ENCODE data around the gene AGXT.

The AGXT gene

GRCh38 chr2:240872317-240873097, 3.9 kb downstream of the AGXT start:
- Histone ChIP-seq H3K36me3 (ENCODE audit: control insufficient read depth, insufficient read depth, low read length) (no peaks in the 10 kb centered on the region), H3K4me1 (ENCODE audit: control insufficient read depth, insufficient read depth, low read length) (peaks cover 2% of the 10 kb centered on the region; the same call in 1 of the 2 replicates), H3K4me3 (ENCODE audit: low read depth, low read length) (no peak overlapping the region), H3K9ac (ENCODE audit: low read length) (no peak overlapping the region), H3K27me3 (ENCODE audit: control insufficient read depth, insufficient read depth, low read length) (no peaks in the 10 kb centered on the region), H3K9me3 (ENCODE audit: control insufficient read depth, insufficient read depth, low read depth, low read length) (no peaks in the 10 kb centered on the region), H3K27ac (ENCODE audit: low read depth, low read length) (no peak overlapping the region)

- Histone ChIP-seq H3K4me3 (ENCODE audit: low read depth, low read length) (no peak overlapping the region), H3K9me3 (ENCODE audit: control insufficient read depth, insufficient read depth, low read depth, low read length) (no peaks in the 10 kb centered on the region), H3K9ac (ENCODE audit: low read length) (no peak overlapping the region), H3K27ac (ENCODE audit: low read depth, low read length) (no peak overlapping the region), H3K36me3 (ENCODE audit: control insufficient read depth, insufficient read depth, low read length) (no peaks in the 10 kb centered on the region), H3K27me3 (ENCODE audit: control insufficient read depth, insufficient read depth, low read length) (no peaks in the 10 kb centered on the region), H3K4me1 (ENCODE audit: control insufficient read depth, insufficient read depth, low read length) (peaks cover 2% of the 10 kb centered on the region; the same call in 1 of the 2 replicates)
These were observed 4.6 kb downstream of the AGXT start for GRCh38 chr2:240873098-240873788.

- H3K27ac ChIP-seq (ENCODE audit: low read depth, low read length): no peak overlapping the region
- no peaks in the 10 kb centered on the region; the same call in 1 of the 2 replicates for H3K4me1 ChIP-seq (ENCODE audit: control insufficient read depth, insufficient read depth, low read length)
- H3K4me3 ChIP-seq (ENCODE audit: low read depth, low read length): no peak overlapping the region
- no peak overlapping the region for H3K9ac ChIP-seq (ENCODE audit: low read length)
- H3K36me3 ChIP-seq (ENCODE audit: control insufficient read depth, insufficient read depth, low read length): no peaks in the 10 kb centered on the region
- H3K27me3 ChIP-seq (ENCODE audit: control insufficient read depth, insufficient read depth, low read length): no peaks in the 10 kb centered on the region
- H3K9me3 ChIP-seq (ENCODE audit: control insufficient read depth, insufficient read depth, low read depth, low read length): no peaks in the 10 kb centered on the region
These were observed 5.4 kb downstream of the AGXT start for GRCh38 chr2:240873805-240874714.

- Histone ChIP-seq H3K27ac (ENCODE audit: low read depth, low read length) (no peak overlapping the region), H3K36me3 (ENCODE audit: control insufficient read depth, insufficient read depth, low read length) (no peaks in the 10 kb centered on the region), H3K9me3 (ENCODE audit: control insufficient read depth, insufficient read depth, low read depth, low read length) (no peaks in the 10 kb centered on the region), H3K27me3 (ENCODE audit: control insufficient read depth, insufficient read depth, low read length) (no peaks in the 10 kb centered on the region), H3K9ac (ENCODE audit: low read length) (no peak overlapping the region), H3K4me3 (ENCODE audit: low read depth, low read length) (no peak overlapping the region), H3K4me1 (ENCODE audit: control insufficient read depth, insufficient read depth, low read length) (no peaks in the 10 kb centered on the region; the same call in 1 of the 2 replicates)
These were observed 6.1 kb downstream of the AGXT start for GRCh38 chr2:240874715-240875227.

GRCh38 chr2:240875228-240876034, 6.8 kb downstream of the AGXT start:
- no peaks in the 10 kb centered on the region for H3K9me3 ChIP-seq (ENCODE audit: control insufficient read depth, insufficient read depth, low read depth, low read length)
- no peak overlapping the region for H3K4me3 ChIP-seq (ENCODE audit: low read depth, low read length)
- no peaks in the 10 kb centered on the region for H3K27me3 ChIP-seq (ENCODE audit: control insufficient read depth, insufficient read depth, low read length)
- no peak overlapping the region for H3K9ac ChIP-seq (ENCODE audit: low read length)
- H3K36me3 ChIP-seq (ENCODE audit: control insufficient read depth, insufficient read depth, low read length): no peaks in the 10 kb centered on the region
- no peak overlapping the region for H3K27ac ChIP-seq (ENCODE audit: low read depth, low read length)
- H3K4me1 ChIP-seq (ENCODE audit: control insufficient read depth, insufficient read depth, low read length): no peaks in the 10 kb centered on the region; the same call in 1 of the 2 replicates

- Histone ChIP-seq H3K9me3 (ENCODE audit: control insufficient read depth, insufficient read depth, low read depth, low read length) (no peaks in the 10 kb centered on the region), H3K9ac (ENCODE audit: low read length) (no peak overlapping the region), H3K4me3 (ENCODE audit: low read depth, low read length) (no peak overlapping the region), H3K4me1 (ENCODE audit: control insufficient read depth, insufficient read depth, low read length) (no peaks in the 10 kb centered on the region; the same call in 1 of the 2 replicates), H3K27me3 (ENCODE audit: control insufficient read depth, insufficient read depth, low read length) (no peaks in the 10 kb centered on the region), H3K36me3 (ENCODE audit: control insufficient read depth, insufficient read depth, low read length) (no peaks in the 10 kb centered on the region), H3K27ac (ENCODE audit: low read depth, low read length) (no peak overlapping the region)
These were observed 7.4 kb downstream of the AGXT start for GRCh38 chr2:240876035-240876474.

GRCh38 chr2:240876475-240877251, 8.0 kb downstream of the AGXT start:
- H3K36me3 ChIP-seq (ENCODE audit: control insufficient read depth, insufficient read depth, low read length): no peaks in the 10 kb centered on the region
- H3K27me3 ChIP-seq (ENCODE audit: control insufficient read depth, insufficient read depth, low read length): no peaks in the 10 kb centered on the region

GRCh38 chr2:240877460-240878340, 9.1 kb downstream of the AGXT start:
- Histone ChIP-seq H3K9me3 (ENCODE audit: control insufficient read depth, insufficient read depth, low read depth, low read length) (no peaks in the 10 kb centered on the region), H3K36me3 (ENCODE audit: control insufficient read depth, insufficient read depth, low read length) (no peaks in the 10 kb centered on the region), H3K4me3 (ENCODE audit: low read depth, low read length) (no peak overlapping the region), H3K27me3 (ENCODE audit: control insufficient read depth, insufficient read depth, low read length) (no peaks in the 10 kb centered on the region), H3K27ac (ENCODE audit: low read depth, low read length) (no peak overlapping the region), H3K4me1 (ENCODE audit: control insufficient read depth, insufficient read depth, low read length) (no peaks in the 10 kb centered on the region; the same call in 1 of the 2 replicates), H3K9ac (ENCODE audit: low read length) (no peak overlapping the region)

More at GRCh38 chr2:240876475-240877251, 8.0 kb downstream of the AGXT start:
- Histone ChIP-seq H3K4me3 (ENCODE audit: low read depth, low read length) (no peak overlapping the region), H3K4me1 (ENCODE audit: control insufficient read depth, insufficient read depth, low read length) (no peaks in the 10 kb centered on the region; the same call in 1 of the 2 replicates), H3K9me3 (ENCODE audit: control insufficient read depth, insufficient read depth, low read depth, low read length) (no peaks in the 10 kb centered on the region), H3K9ac (ENCODE audit: low read length) (no peak overlapping the region), H3K27ac (ENCODE audit: low read depth, low read length) (no peak overlapping the region)

- Histone ChIP-seq H3K27ac (ENCODE audit: low read depth, low read length) (no peak overlapping the region), H3K9me3 (ENCODE audit: control insufficient read depth, insufficient read depth, low read depth, low read length) (no peaks in the 10 kb centered on the region), H3K27me3 (ENCODE audit: control insufficient read depth, insufficient read depth, low read length) (no peaks in the 10 kb centered on the region), H3K36me3 (ENCODE audit: control insufficient read depth, insufficient read depth, low read length) (no peaks in the 10 kb centered on the region), H3K9ac (ENCODE audit: low read length) (no peak overlapping the region), H3K4me3 (ENCODE audit: low read depth, low read length) (no peak overlapping the region), H3K4me1 (ENCODE audit: control insufficient read depth, insufficient read depth, low read length) (no peaks in the 10 kb centered on the region; the same call in 1 of the 2 replicates)
These were observed 9.8 kb downstream of the AGXT start for GRCh38 chr2:240878341-240878936.

All from HUES6 (cell line).